Activated effector memory CD4-positive, alpha-beta T cell treated with Interleukin-2 at 50 U/mL for 16 hours (primary cell): ENCODE results near the gene PPIP5K2.
"Not testable (repeated sequence)": the region's sequence is repeated elsewhere in the genome, so short reads cannot be mapped to it uniquely, and the experiment has no call there.

Experiments
- DNase-seq: peaks from one replicate; pipeline ENCODE4 v3.0.0-alpha.2; 2020

Gene PPIP5K2

GRCh38 chr5:103126557-103126956 lies 6.5 kb downstream of the PPIP5K2 start:
- DNase-seq, result no peak

GRCh38 chr5:103127292-103127817 lies 7.3 kb downstream of the PPIP5K2 start:
- no peak for DNase-seq

- no peak for DNase-seq
Measured at GRCh38 chr5:103128202-103128601, 8.1 kb downstream of the PPIP5K2 start.

DNA sequence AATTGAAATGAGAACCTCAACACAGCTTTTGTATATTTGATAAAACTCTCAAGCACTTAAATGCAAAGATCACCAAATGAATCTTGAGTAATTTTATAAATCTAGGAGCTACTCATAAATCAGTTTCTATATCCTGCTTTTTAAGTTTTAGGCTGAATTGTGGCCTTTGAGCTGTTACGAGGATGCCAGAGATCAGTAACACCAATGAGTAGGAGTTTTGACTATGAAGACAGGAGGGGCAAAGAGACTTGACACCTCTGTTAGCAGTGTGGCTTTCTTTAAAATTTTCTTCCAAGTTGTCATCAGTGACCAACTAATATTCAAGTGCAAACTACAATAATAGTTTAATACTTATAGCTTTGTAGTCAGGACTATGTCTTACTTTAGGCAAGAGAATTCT lies 12.6 kb downstream of the PPIP5K2 start:
- no peak for DNase-seq

- DNase-seq, result no peak
Measured at GRCh38 chr5:103133231-103133630, 13.1 kb downstream of the PPIP5K2 start.

GRCh38 chr5:103135461-103135860 lies 15.4 kb downstream of the PPIP5K2 start:
- no peak for DNase-seq

DNA sequence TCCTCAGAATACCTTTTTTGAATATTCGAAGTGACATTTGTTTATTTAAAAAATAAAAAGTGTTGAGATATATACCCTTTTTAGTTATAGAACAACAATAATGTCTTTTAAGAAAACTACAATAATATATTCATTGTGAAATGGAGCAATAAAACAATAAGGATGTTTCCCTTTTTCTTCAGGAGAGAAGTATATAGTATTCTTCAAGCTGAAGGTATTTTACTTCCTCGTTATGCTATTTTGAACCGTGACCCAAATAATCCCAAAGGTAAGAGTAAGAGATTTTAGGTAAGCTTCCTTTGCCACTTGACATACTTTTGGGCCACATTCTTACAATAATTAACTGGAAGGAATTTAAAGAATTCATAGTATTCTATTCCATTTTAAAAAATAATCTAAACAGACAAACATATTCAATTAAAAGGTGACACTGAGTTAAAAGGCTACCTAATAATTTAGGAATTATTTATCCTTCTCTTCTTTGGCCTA lies 18.1 kb downstream of the PPIP5K2 start:
- DNase-seq, result no peak

GRCh38 chr5:103139264-103139865 lies 19.3 kb downstream of the PPIP5K2 start:
- DNase-seq, result peak; percentile 63

DNA sequence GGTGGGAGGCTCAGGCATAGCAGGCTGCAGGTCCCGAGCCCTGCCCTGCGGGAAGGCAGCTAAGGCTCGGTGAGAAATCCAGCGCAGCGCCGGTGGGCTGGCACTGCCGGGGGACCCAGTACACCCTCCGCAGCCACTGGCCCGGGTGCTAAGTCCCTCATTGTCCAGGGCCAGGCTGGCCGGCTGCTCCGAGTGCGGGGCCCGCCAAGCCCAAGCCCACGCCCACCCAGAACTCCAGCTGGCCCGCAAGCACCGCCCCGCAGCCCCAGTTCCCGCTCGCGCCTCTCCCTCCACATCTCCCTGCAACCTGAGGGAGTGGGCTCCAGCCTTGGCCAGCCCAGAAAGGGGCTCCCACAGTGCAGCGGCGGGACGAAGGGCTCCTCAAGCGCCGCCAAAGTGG lies 22.0 kb downstream of the PPIP5K2 start:
- DNase-seq, result not testable (repeated sequence)

- DNase-seq, result no peak
Measured at GRCh38 chr5:103145196-103145595, 25.1 kb downstream of the PPIP5K2 start.

DNA sequence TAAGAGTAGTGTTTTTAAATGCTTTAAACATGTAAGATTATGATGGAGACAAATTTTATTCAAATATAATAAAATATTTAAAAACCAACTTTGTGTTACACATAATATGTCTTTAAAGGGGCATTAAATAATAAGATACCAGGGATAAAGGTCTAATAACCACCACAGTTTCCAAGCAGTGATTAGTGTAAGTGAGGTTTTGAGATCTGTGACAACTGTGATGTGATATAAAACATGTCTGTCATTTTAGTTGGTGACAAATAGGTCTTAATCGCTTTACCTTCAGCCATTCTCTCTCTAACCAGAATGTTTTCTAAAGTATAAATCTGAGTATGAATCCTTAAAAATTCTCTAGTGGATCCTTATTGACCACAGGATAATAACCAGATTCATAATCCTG lies 28.1 kb downstream of the PPIP5K2 start:
- DNase-seq, result no peak

DNA sequence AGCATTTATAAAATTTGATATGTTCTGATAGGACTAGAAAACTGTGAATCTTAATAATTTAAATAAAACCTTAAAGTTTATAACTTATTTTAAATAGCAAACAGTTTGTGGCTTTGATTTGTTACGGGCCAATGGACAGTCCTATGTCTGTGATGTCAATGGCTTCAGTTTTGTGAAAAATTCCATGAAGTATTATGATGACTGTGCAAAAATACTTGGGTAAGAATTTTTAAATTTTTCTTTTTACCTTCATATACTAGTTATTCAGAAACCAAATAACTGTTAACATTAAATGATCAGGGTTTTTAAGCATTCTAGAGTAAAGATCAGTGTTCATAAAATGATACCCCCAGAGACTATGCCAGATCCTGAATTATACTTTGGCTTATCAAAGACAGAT lies 31.1 kb downstream of the PPIP5K2 start:
- no peak for DNase-seq

DNA sequence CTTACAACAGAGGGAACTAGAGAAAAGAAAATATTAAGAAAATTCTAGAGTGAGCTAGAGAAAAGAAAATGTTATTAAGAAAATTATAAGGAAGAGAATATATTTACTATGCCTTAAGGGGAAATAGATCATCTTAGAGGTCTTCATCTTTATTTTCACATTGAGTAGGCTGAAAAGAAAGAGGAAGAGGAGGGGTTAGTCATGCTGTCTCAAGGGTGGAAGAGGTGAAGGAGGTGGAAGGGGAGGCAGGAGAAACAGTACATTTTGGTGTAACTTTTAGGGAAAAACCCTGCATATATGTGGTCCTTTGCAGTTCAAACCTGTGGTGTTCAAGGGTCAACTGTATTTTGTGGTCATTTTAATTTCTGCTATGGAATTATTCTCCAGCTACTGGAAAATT lies 46.6 kb downstream of the PPIP5K2 start:
- DNase-seq, result no peak

- DNase-seq, result no peak
Measured at GRCh38 chr5:103174147-103174546, 54.0 kb downstream of the PPIP5K2 start.

DNA sequence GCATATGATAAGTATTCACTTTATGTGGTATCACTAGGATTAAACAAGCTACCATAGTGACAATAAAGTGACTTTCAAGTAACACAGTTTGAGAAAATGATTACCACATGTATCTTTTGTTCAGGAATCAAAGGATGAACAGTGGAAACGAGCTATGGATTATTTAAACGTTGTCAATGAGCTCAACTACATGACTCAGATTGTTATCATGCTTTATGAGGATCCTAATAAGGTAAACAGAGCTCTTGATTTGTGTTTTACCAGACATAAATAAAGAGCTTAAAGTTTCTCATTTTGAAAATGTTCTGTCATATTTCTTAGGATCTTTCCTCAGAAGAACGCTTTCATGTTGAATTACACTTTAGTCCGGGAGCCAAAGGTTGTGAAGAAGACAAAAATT lies 57.4 kb downstream of the PPIP5K2 start:
- no peak for DNase-seq

DNA sequence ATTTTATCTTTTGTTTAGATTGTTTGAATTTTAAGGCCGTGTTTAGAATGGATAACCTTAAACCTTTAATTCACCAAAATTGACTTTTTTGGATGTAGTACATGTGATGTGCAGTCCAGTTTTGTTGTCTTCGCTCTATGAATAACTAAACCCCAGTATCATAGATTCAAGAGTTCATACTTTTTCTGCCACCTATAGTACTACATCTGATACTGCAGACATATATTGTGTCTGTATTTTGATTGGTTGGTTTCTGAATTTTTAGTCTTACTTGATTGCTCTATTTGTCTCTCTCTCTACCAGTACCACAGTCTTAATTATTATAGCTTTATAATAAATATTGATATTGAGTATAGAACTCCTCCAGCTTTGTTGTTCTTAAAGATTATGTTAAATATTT lies 58.1 kb downstream of the PPIP5K2 start:
- no peak for DNase-seq

DNA sequence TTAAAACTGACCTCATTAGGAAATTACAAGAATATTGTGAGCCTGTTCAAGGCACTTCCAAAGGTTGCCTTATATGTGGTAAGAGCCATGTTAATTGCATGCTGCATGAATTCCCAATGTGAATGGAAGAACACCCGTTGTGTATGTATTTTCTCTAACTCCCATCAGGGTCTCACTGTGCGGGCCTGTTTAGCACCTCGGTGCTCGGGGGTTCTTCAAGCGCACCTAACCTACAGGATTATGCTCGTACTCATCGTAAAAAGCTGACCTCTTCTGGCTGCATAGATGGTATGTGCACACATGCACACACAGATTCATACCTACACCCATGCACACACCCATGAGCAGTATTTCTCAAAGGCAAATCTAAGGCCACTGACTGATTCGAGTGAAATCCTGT lies 66.1 kb downstream of the PPIP5K2 start:
- DNase-seq, result no peak

GRCh38 chr5:103188436-103188835 lies 68.3 kb downstream of the PPIP5K2 start:
- DNase-seq, result no peak

- DNase-seq, result no peak
Measured at GRCh38 chr5:103203226-103203625, 83.1 kb downstream of the PPIP5K2 start.

- not testable (repeated sequence) for DNase-seq
Measured at GRCh38 chr5:103204990-103205389, 84.9 kb downstream of the PPIP5K2 start.

GRCh38 chr5:103205991-103206700 lies 86.0 kb downstream of the PPIP5K2 start:
- no peak for DNase-seq

DNA sequence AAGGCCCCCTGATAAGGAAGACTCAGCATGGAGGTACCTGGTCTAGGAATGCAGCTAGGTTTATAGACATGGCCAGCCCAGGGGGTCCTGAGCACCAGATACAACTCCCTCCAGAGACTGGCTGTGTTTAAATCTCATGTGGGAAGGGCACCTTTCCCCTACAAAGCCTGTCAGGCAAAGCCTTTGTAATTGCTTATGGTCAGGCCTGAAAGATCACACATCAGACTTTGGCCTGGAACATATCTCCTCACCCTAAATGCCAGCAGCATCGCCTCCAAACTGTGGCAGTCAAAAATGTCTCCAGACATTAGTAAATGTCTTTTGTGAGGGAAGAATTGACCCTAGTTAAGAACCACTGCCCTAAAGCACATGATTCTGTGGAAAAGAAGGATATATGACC lies 86.9 kb downstream of the PPIP5K2 start:
- DNase-seq, result no peak

DNA sequence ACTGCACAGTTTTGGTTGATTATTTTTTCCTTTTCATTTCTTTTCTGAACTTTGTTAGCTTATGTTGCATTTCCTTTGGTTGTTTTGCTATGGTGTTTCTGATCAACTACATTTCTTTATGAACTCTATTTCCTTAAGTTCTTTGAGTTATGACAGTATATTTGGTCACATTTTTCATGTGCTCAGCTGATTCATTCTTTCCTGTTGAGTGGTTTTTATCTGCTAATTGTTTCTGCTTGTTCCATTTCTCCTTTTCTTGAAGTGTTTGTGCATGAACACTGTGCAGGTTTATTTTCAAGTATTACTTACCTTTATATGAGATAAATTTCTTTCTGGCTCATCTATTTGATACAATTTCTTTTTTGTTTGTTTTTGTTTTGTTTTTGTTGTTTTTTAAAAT lies 87.6 kb downstream of the PPIP5K2 start:
- no peak for DNase-seq

DNA sequence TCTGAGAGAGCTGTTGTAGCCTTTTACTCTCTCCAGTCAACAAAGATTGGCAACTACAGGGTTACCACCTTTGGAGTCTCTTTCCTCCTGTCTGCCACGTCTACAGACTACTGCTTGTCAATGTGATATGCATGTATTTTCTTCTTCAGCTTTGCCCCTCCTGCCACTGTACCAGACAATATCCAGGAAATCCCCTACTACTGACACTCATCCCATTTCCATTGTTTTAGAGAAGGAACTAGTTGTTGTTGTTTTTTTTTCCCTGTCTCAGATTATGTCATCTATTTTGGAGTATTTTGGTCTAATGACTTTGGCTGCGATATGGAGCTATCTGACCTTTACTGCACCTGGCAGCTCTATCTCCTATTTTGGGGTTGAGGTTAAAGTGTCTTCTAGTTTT lies 88.4 kb downstream of the PPIP5K2 start:
- no peak for DNase-seq

DNA sequence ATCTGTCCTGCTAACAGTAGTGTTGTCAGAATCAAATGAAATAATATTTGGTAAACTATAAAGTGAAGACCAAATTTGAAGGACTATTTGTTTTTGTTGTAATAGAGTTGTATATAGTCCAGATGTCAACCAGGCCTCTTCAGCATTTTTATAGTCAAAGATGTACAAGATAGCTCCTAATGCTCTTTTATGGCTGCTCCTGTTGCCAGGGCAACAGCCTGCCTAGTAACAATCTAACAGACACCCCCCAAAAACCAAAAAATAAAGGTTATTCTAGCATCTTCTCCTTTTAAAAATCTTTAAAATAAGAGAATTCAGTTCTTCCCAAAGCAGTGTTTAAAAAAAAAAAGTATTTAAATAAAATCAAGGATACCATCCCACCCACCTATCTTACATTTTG lies 89.0 kb downstream of the PPIP5K2 start:
- DNase-seq, result no peak
